Central memory CD8-positive, alpha-beta T cell (primary cell): Measurements from ENCODE around the gene CCDC73.

Experiments used
- ATAC-seq: fragments of 150-1000 bp; cut with Tn5 transposase; replicated peaks from 2 replicates; pipeline ENCODE4 v1.10.0; 2022; ENCODE audit warnings: mild to moderate bottlenecking, moderate FRiP score, moderate number of reproducible peaks; ENCODE audit not compliant: poor library complexity, severe bottlenecking; ENCODE audit errors: extremely low read depth
- DNase-seq, 2 donors: peaks; one replicate each; pipeline ENCODE4 v3.0.0; 2021; ENCODE audit warnings: low spot score in 2 of 2
- H3K27ac Mint-ChIP-seq: one replicate; pipeline ENCODE4 v1.8.0; 2022; ENCODE audit warnings: low read depth, mild to moderate bottlenecking, moderate library complexity, mixed read lengths
- H3K27me3 Mint-ChIP-seq: one replicate; pipeline ENCODE4 v1.8.0; 2022; ENCODE audit warnings: mixed read lengths
- H3K36me3 Mint-ChIP-seq: one replicate; pipeline ENCODE4 v1.8.0; 2022; ENCODE audit warnings: mild to moderate bottlenecking, moderate library complexity, mixed read lengths; ENCODE audit not compliant: insufficient read depth
- H3K4me1 Mint-ChIP-seq: one replicate; pipeline ENCODE4 v1.8.0; 2022; ENCODE audit warnings: mixed read lengths
- H3K4me3 Mint-ChIP-seq: one replicate; pipeline ENCODE4 v1.8.0; 2022; ENCODE audit warnings: mild to moderate bottlenecking, moderate library complexity, mixed read lengths
- H3K9me3 Mint-ChIP-seq: one replicate; pipeline ENCODE4 v1.8.0; 2022; ENCODE audit warnings: mixed read lengths

CCDC73 gene

DNA sequence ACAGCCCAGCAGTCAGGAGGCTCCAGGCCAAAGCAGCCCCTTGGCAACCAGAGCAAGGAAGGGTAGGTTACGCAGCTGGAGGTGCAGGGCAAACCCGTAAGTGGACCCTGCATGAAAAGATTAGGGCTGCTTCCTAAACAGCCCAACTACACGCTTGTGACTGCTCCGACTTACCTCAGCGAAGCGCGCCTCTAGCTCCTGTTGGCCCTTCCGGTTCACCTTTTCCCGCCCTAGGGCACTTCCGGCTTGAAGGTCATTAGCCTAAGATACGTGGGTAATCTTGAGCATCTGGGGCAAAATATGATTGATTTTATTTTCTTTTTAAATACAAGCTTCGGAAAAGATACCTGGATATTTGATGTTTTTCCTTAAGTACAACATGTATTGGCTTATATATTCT lies at the start of gene CCDC73:
Gene CCDC73, minus strand, starts transcription at position 224 of the 400 bp plus-strand sequence. CDS start 34,419 bp downstream, outside the sequence.
- DNase-seq = no peak
- H3K9me3 Mint-ChIP-seq = no peaks in the 10 kb centered on the region
- no peak within 1 kb of the TSS for H3K4me3 Mint-ChIP-seq
- no peak for ATAC-seq
- H3K36me3 Mint-ChIP-seq = peaks cover 2% of the 10 kb centered on the region
- H3K27me3 Mint-ChIP-seq = peaks cover 18% of the 10 kb centered on the region
- H3K27ac Mint-ChIP-seq = no peak within 1 kb of the TSS
- no peaks in the 10 kb centered on the region for H3K4me1 Mint-ChIP-seq

DNA sequence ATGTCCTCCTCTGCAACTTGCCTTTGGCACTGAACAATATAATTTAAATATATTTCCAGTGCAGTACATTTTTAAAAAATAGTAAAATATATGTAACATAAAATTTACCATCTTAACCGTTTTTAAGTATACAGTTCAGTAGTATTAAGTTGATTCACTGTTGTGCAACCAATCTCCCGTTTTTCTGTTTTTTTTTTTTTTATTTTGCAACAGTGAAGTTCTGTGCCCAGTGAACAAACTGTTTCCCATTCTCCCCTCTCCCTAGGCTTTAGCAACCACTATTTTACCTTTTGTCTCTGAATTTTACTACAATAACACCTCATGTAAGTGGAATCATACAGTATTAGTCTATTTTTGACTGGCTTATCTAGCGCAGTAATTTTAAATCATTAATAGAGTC lies 49.1 kb upstream of the CCDC73 start:
- H3K4me3 Mint-ChIP-seq = no peak overlapping the region
- no peaks in the 10 kb centered on the region for H3K9me3 Mint-ChIP-seq
- H3K27me3 Mint-ChIP-seq = peaks cover 18% of the 10 kb centered on the region
- H3K27ac Mint-ChIP-seq = no peak overlapping the region
- ATAC-seq = no peak
- DNase-seq = no peak
- H3K4me1 Mint-ChIP-seq = no peaks in the 10 kb centered on the region
- H3K36me3 Mint-ChIP-seq = no peaks in the 10 kb centered on the region

DNA sequence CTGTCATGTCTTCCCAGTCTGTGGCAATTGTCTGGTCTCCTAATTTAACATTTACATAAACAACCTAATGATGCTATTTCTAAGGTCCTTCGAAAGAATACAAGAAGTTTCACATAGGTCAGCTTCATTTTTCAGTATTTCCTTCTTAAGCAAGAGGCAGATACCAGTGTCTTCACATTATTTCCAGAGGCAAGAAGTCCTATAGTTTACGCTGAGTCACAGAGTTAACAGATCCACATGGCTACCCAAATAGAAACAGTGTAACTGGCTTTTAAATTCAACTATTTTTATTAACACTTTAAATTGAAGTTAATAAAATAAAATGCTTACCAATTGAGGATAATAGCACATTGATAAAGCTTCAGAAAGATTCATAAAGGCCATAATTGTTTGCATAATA lies 46.1 kb upstream of the CCDC73 start:
- Mint-ChIP-seq H3K4me1 (no peaks in the 10 kb centered on the region), H3K36me3 (no peaks in the 10 kb centered on the region), H3K9me3 (no peaks in the 10 kb centered on the region), H3K27me3 (peaks cover 11% of the 10 kb centered on the region), H3K27ac (no peak overlapping the region), H3K4me3 (no peak overlapping the region)
- DNase-seq = no peak
- no peak for ATAC-seq

DNA sequence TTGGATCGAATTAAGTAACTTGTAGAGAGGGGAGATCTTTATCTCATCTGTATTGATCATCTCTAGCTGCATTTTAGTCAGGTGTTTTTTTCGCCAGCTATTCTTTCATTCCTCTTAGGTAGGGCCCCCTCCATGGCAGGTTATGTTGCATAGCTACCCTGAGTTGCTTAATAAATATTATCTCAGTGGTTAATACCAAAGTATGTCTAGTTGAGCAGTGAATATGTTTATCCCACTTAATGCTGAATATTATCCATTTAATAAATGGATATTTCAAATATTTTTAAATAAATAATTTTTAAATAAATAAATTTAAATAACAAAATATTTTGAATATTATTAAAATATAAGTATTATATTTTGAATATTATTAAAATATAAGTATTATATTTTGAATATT lies 44.8 kb upstream of the CCDC73 start:
- Mint-ChIP-seq H3K27me3 (peaks cover 11% of the 10 kb centered on the region), H3K9me3 (no peaks in the 10 kb centered on the region), H3K36me3 (no peaks in the 10 kb centered on the region), H3K4me1 (no peaks in the 10 kb centered on the region), H3K4me3 (no peak overlapping the region), H3K27ac (no peak overlapping the region)
- no peak for DNase-seq
- ATAC-seq = no peak

DNA sequence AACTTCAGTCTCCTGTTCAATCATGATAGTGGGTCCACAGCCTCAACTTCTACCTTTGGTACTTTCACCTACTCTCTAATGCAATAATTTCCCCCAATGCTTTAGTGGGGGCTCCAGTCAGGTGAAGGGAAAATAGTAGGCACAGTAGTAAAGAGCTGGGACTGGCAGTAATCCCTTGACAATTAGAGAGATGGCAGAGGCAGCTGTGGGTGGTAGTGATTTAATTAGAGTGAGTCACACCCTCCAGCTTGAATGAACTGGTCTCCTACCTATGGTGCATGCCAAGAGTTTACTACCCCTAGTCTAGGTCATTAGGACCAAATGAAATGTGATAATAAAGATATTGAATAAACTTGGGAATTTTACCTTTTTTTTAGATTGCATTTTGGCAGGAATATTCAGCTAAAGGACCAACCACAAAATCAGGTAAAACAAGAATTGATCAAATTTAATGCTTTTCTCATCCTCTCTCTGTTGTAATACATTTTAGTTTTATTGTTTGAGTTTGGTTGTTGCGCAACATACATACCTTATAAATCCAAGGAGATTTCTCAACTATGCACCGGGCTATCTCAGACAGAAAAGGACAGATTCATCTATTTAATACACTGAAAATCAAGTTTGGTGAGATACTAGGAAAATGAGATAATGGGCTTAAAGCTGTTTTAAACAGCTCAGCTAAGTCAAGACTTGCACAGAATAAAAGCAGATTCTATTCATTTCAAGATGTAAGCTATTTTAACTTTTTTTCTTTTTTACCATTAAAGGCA lies 44.2 kb upstream of the CCDC73 start:
- Mint-ChIP-seq H3K36me3 (no peaks in the 10 kb centered on the region), H3K4me1 (no peaks in the 10 kb centered on the region), H3K27me3 (peaks cover 11% of the 10 kb centered on the region), H3K9me3 (no peaks in the 10 kb centered on the region), H3K4me3 (no peak overlapping the region), H3K27ac (no peak overlapping the region)
- ATAC-seq (no peak), DNase-seq (no peak)

DNA sequence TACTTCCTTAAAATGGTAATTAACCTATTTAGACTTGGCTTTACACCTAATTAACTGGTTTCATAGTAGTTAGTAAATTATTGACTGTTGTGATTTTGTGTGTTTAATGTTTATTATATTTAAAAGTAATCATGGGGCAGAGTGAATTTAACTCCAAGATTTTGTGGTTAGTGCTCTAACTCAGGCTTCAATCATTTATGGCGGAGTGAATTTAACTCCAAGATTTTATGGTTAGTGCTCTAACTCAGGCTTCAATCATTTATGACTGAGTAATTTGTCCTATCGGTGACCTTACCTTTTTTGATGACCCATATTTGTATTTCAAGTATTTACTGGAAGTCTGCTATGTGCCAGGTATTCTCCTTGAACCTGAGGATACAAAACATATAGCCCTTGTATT lies 42.5 kb upstream of the CCDC73 start:
- peaks cover 24% of the 10 kb centered on the region for H3K27me3 Mint-ChIP-seq
- DNase-seq (no peak), ATAC-seq (no peak)
- H3K27ac Mint-ChIP-seq = no peak overlapping the region
- H3K9me3 Mint-ChIP-seq = no peaks in the 10 kb centered on the region
- H3K4me3 Mint-ChIP-seq = no peak overlapping the region
- no peaks in the 10 kb centered on the region for H3K4me1 Mint-ChIP-seq
- no peaks in the 10 kb centered on the region for H3K36me3 Mint-ChIP-seq

DNA sequence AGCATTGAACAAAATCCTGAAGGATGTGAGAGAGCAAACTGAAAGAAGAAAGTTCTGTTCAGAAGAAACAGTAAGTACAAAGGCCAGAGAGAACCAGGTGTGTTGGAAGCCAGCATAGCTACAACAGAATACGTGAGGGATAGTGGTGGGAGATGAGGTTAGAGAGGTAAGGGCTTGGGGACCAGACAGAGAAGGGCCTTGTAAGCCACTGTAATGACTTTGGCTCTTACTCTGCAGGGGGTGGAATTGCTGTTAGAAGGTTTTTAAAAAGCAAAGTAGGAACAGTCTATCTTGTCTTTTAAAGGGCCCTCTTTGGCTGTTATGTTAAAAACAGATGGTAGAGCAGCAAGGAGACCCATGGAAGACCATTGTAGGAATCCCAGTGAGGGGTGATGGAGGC lies 39.5 kb upstream of the CCDC73 start:
- peaks cover 43% of the 10 kb centered on the region for H3K27me3 Mint-ChIP-seq
- DNase-seq (no peak), ATAC-seq (no peak)
- H3K27ac Mint-ChIP-seq = no peak overlapping the region
- no peaks in the 10 kb centered on the region for H3K36me3 Mint-ChIP-seq
- H3K9me3 Mint-ChIP-seq = no peaks in the 10 kb centered on the region
- no peak overlapping the region for H3K4me3 Mint-ChIP-seq
- peaks cover 5% of the 10 kb centered on the region for H3K4me1 Mint-ChIP-seq

DNA sequence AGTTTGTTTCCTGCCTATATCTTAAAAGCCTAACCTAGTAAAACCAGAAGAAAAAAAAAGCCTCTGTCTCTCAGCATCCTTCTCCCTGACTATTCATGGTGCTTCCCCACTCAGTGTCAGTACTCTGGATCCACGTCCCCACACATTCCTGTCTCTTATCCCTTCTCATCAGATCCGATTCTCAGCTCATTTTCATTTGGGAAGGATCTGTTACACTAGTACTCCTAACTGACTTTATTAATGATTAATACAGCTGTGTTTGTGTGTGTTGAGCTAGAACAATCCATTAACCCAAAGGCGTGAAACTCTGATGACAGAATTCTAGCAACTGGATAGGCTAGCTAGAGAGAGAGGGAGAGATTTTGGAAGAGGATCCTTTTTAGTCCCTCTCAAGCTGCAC lies 36.8 kb upstream of the CCDC73 start:
- DNase-seq = no peak
- peak overlapping the region; percentile 74 for H3K4me3 Mint-ChIP-seq

DNA sequence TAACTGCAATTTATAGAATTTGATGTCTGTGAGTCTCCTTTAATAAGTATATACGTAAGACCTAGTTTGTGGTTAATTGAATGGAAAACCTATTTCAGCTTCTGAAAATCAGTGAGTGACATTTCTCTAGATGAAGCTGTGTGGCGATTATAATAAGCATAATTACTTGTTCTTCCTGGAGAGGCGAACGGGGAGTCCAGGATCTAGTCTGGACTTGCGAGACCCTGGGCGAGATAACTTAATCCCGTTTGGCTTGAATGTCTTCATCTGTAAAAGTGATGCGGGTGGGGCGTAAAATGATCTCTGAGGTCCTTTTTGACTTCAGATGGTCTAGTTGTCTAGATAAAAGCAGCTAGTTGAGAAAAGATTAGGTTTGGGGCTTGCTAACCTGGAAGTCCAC lies 36.3 kb upstream of the CCDC73 start:
- Mint-ChIP-seq H3K36me3 (no peaks in the 10 kb centered on the region), H3K4me1 (peaks cover 7% of the 10 kb centered on the region), H3K4me3 (peak overlapping the region; percentile 74), H3K9me3 (no peaks in the 10 kb centered on the region), H3K27ac (no peak overlapping the region), H3K27me3 (peaks cover 35% of the 10 kb centered on the region)
- DNase-seq (no peak), ATAC-seq (no peak)

More for the DNA sequence above, 36.8 kb upstream of the CCDC73 start:
- Mint-ChIP-seq H3K27me3 (peaks cover 35% of the 10 kb centered on the region), H3K9me3 (no peaks in the 10 kb centered on the region), H3K27ac (no peak overlapping the region), H3K36me3 (no peaks in the 10 kb centered on the region), H3K4me1 (peaks cover 7% of the 10 kb centered on the region)
- ATAC-seq = no peak

DNA sequence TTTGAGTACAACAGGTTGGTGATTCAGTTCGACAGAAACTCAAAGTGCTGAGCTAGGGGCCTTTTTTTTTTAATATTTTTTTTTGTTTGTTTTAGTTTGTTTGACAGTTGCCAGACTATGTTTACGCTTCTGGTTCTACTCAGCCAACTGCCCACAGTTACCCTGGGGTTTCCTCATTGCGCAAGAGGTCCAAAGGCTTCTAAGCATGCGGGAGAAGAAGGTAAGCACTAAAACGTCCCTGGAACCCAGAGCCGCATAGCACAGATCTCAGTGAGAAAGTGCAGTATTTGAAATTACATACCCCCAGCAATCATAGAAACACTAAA lies 35.9 kb upstream of the CCDC73 start:
- no peak for DNase-seq
- Mint-ChIP-seq H3K9me3 (no peaks in the 10 kb centered on the region), H3K4me1 (peaks cover 7% of the 10 kb centered on the region), H3K4me3 (peak overlapping the region; percentile 74), H3K27ac (no peak overlapping the region), H3K27me3 (peaks cover 35% of the 10 kb centered on the region), H3K36me3 (no peaks in the 10 kb centered on the region)
- no peak for ATAC-seq

DNA sequence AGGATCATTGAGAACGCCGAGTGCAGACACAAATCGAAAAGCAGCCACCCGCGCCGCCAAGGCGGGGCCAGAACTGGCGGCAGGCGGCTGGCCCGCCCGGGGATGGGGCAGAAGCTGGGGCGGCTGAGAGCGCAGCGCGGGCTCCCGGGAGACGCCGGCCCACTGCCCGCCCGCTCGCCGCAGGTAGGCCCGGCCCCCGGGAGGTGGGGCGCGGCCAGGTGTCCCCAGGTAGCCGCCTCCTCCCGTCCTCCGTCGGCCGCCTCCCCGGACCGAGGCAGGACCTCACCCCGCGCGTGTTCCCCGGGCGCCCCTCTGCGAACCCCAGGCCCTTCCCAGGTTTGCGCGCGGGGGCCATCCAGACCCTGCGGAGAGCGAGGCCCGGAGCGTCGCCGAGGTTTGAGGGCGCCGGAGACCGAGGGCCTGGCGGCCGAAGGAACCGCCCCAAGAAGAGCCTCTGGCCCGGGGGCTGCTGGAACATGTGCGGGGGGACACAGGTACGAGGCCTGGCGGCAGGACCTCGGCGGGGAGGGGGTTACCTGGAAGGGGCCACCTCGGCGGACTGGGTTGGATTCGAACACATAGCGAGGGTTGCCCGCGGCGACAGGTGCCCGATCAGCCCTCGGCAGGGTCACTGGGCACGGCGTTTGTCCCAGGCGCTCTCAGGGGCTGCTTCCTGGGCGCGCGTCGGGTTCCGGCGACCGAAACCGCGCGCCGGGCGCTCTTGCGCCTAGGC lies 35.4 kb upstream of the CCDC73 start, which contains the start of gene PRRG4:
Gene PRRG4, plus strand, starts transcription at position 248 of the 733 bp plus-strand sequence. CDS start 603 bp downstream, outside the sequence.
- Mint-ChIP-seq H3K27ac (no peak within 1 kb of the TSS), H3K27me3 (peaks cover 35% of the 10 kb centered on the region), H3K36me3 (no peaks in the 10 kb centered on the region), H3K4me1 (peaks cover 7% of the 10 kb centered on the region), H3K9me3 (no peaks in the 10 kb centered on the region), H3K4me3 (peak within 1 kb of the TSS; percentile 74)
- DNase-seq (no peak), ATAC-seq (peak; percentile 36)

DNA sequence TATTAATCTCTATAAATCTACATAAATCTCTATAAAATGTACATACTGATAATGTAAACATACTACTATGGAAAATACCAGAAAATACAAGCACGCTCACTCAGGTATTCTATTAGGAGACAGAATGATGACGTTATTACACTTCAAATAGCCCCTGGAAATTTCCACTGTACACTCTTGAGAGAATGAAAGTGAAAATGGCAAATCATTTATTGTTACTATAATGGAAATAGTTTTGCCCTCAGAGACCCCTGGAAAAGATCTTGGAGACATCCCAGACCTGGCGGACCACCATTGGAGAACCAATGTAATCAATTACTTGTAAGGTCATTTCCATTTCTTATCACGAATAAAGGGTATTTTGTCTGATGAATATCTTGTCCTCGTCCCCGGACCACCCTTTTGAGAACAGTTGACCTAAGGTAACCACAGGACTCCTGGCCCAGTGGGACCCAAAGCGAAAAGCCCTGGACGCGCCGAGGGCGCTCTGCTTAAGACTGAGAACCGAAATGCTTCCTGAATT lies 34.8 kb upstream of the CCDC73 start:
- Mint-ChIP-seq H3K36me3 (no peaks in the 10 kb centered on the region), H3K27ac (no peak overlapping the region), H3K9me3 (no peaks in the 10 kb centered on the region), H3K4me3 (peak overlapping the region; percentile 74), H3K27me3 (peaks cover 35% of the 10 kb centered on the region), H3K4me1 (peaks cover 7% of the 10 kb centered on the region)
- DNase-seq (no peak), ATAC-seq (no peak)

DNA sequence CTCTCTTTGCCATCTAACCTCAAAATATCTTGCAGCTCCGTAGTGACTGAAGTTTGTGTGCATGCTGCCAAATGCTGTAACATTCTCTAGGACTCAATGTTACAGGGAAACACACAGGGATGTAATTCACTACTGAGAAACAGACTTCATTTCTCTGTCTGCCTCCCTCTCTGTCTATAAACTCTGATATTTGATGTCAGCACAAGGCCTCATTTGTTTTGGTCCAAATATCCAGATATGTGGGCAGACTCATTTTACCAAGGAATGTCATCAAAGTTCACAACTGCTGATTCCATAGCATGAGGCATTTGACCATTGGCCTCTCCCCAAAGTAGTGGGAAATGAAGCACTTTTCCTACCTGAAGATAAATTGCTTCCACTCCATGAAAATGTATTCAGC lies 32.8 kb upstream of the CCDC73 start:
- H3K4me1 Mint-ChIP-seq = peaks cover 7% of the 10 kb centered on the region

More for the DNA sequence above, 32.8 kb upstream of the CCDC73 start:
- no peak for ATAC-seq
- H3K36me3 Mint-ChIP-seq = no peaks in the 10 kb centered on the region
- H3K27me3 Mint-ChIP-seq = peaks cover 36% of the 10 kb centered on the region
- H3K27ac Mint-ChIP-seq = no peak overlapping the region
- no peak for DNase-seq
- H3K9me3 Mint-ChIP-seq = no peaks in the 10 kb centered on the region
- no peak overlapping the region for H3K4me3 Mint-ChIP-seq
